ENCODE data around the gene CERT1. TPM values are rescaled to one million over a fixed set of nuclear protein-coding genes. Genes with fewer than 3 reads are reported as not detected.

The CERT1 gene
- total and polyA plus RNA-seq, 2 donors (not counting 3 experiments of a cell fraction or from before 2014, with no cell fraction given), result 8.0 to 21.3 TPM

- Histone ChIP-seq H3K9me1 (replicated peaks; ENCODE audit: control insufficient read depth, extremely low read depth, insufficient read depth, low read length) (no peaks in the 10 kb centered on the region), H3K36me3 (ENCODE audit: control insufficient read depth in 2 of 2, extremely low read depth in 1 of 2, insufficient read depth in 2 of 2, low read length in 2 of 2) (no peaks in the 10 kb centered on the region), H2AFZ (ENCODE audit: low read depth, low read length) (no peak overlapping the region), H3K9me3 (replicated peaks; ENCODE audit: control insufficient read depth, insufficient read depth, low read length) (no peaks in the 10 kb centered on the region), H3K79me2 (ENCODE audit: control insufficient read depth, insufficient read depth, low read length) (peaks cover 71% of the 10 kb centered on the region), H3K4me3 (replicated peaks in 1 of 3; ENCODE audit: insufficient read depth in 1 of 3, low read depth in 1 of 3, low read length in 3 of 3) (peak overlapping the region in 2 of 3 experiments; percentile 89 to 96), H3K27me3 (ENCODE audit: control insufficient read depth in 2 of 2, insufficient read depth in 2 of 2, low read length in 2 of 2) (no peaks in the 10 kb centered on the region), H4K20me1 (replicated peaks; ENCODE audit: control insufficient read depth, extremely low read depth, insufficient read depth, low read length) (peaks cover 4% of the 10 kb centered on the region), H3K9ac (replicated peaks; ENCODE audit: extremely low read depth, insufficient read depth, low read length) (no peak overlapping the region), H3K27ac (ENCODE audit: insufficient read depth, low read depth, low read length) (no peak overlapping the region), H3K4me2 (ENCODE audit: insufficient read depth, low read length) (peak overlapping the region; percentile 96), H3K4me1 (ENCODE audit: control insufficient read depth, extremely low read depth, insufficient read depth, low read length) (peaks cover 22% of the 10 kb centered on the region)
- FAIRE-seq (no peak), DNase-seq (ENCODE audit: low read depth, low spot score) (no peak)
- BruUV-seq (replicated peaks), result no TSS peak
- TF ChIP-seq MAX (IDR thresholded peaks at IDR 0.05; ENCODE audit: insufficient read depth, insufficient read length) (no peak), CTCF (IDR thresholded peaks at IDR 0.05; ENCODE audit: extremely low read depth in 1 of 2, insufficient read depth in 1 of 2, low read depth in 1 of 2, low read length in 2 of 2) (no peak), GATA2 (IDR thresholded peaks at IDR 0.05; ENCODE audit: insufficient read depth, insufficient read length, low read depth, low read length) (no peak), MYC (IDR thresholded peaks at IDR 0.05; ENCODE audit: low read depth, low read length) (no peak), EZH2 (IDR thresholded peaks at IDR 0.05; ENCODE audit: borderline replicate concordance, low read depth, low read length, severe bottlenecking) (no peak), POLR2AphosphoS5 (IDR thresholded peaks at IDR 0.05; ENCODE audit: insufficient read depth, low read depth, low read length) (no peak), POLR2A (IDR thresholded peaks at IDR 0.05; ENCODE audit: low read depth, low read length) (no peak)
- ChIA-PET POLR2A (no interaction called here), CTCF (interaction anchor here (1.0 to 2.9 kb wide), 4 partner anchors 40 to 666 kb away, joined by 3 to 27 read pairs (median 4); no protein-coding TSS in a partner anchor)
- dilution Hi-C loops (cut with MboI; ENCODE audit: extremely low pct_ligation_motif_present, low sequenced_read_pairs), result no loop called here
- intact Hi-C loops (cut with micrococcal nuclease), result no loop called here
These were observed 1.9 kb downstream of the CERT1 start for GRCh38 chr5:75509546-75509945.

Data from endothelial cell of umbilical vein (primary cell).